HEK293T (cell line): ENCODE results near the gene EML3.

Experiments
- BHLHE40 ChIP-seq: fragments of 450-650 bp; IDR thresholded peaks from 2 replicates; pipeline ENCODE4 v1.6.1; 2016; ENCODE audit warnings: mild to moderate bottlenecking, moderate library complexity, borderline replicate concordance
- FOXA1 ChIP-seq: fragments of 450-650 bp; IDR thresholded peaks from 2 replicates; pipeline ENCODE4 v1.6.1; 2016; ENCODE audit warnings: mild to moderate bottlenecking
- FOXK2 ChIP-seq: fragments of 450-650 bp; IDR thresholded peaks from 2 replicates; pipeline ENCODE4 v1.6.1; 2016; ENCODE audit warnings: mild to moderate bottlenecking
- FOXM1 ChIP-seq: fragments of 450-650 bp; IDR thresholded peaks from 2 replicates; pipeline ENCODE4 v1.6.1; 2017; ENCODE audit warnings: mild to moderate bottlenecking, borderline replicate concordance
- HDGF ChIP-seq: fragments of 450-650 bp; IDR thresholded peaks from 2 replicates; pipeline ENCODE4 v1.6.1; 2017; ENCODE audit warnings: antibody characterized with exemption, borderline replicate concordance
- L3MBTL2 ChIP-seq: fragments of 450-650 bp; conservative IDR thresholded peaks from 2 replicates; pipeline ENCODE4 v1.6.1; 2016; ENCODE audit warnings: mild to moderate bottlenecking
- LEF1 ChIP-seq: fragments of 450-650 bp; IDR thresholded peaks from 2 replicates; pipeline ENCODE4 v1.6.1; 2017; ENCODE audit warnings: mild to moderate bottlenecking, borderline replicate concordance
- NFRKB ChIP-seq: fragments of 450-650 bp; IDR thresholded peaks from 2 replicates; pipeline ENCODE4 v1.6.1; 2016; ENCODE audit warnings: mild to moderate bottlenecking, moderate library complexity
- SP1 ChIP-seq: fragments of 450-650 bp; IDR thresholded peaks from 2 replicates; pipeline ENCODE4 v1.6.1; 2017
- SUZ12 ChIP-seq: fragments of 450-650 bp; IDR thresholded peaks from 2 replicates; pipeline ENCODE4 v1.6.1; 2016; ENCODE audit warnings: mild to moderate bottlenecking
- ZNF384 ChIP-seq: fragments of 450-650 bp; IDR thresholded peaks from 2 replicates; pipeline ENCODE4 v1.6.1; 2016

DNA sequence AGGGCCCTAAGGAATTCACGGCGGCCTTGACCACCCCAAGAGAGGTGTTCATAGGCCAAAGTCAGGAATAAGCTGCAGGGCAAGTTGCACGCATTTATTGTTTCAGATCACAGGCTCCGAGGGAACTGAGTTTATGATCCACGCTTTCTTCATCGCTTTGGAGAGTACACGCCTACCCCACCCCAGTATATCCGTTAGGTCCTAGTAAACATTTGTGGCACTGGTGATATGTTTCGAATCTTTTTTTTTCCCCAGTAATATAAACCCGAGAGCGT is 33.0 kb upstream of the EML3 start:
- no peak for TF ChIP-seq BHLHE40
- no peak for TF ChIP-seq FOXK2
- no peak for TF ChIP-seq FOXM1
- TF ChIP-seq L3MBTL2: no peak
- TF ChIP-seq HDGF: no peak
- TF ChIP-seq LEF1: no peak
- no peak for TF ChIP-seq NFRKB
- TF ChIP-seq ZNF384: no peak
- TF ChIP-seq SUZ12: no peak
- TF ChIP-seq SP1: no peak
- TF ChIP-seq FOXA1: no peak
